Lower leg skin (tissue), 4 donors: ENCODE results near the gene NCBP3. TPM values are rescaled to one million over a fixed set of nuclear protein-coding genes. Genes with fewer than 3 reads are reported as not detected.

Experiments used
- DNase-seq, 2 donors: peaks; one replicate each; pipeline ENCODE4 v3.0.0-alpha.2; 2019; ENCODE audit warnings: low spot score in 2 of 2
- H3K4me3 ChIP-seq: fragments of 200-600 bp; sonication (generic); 2 replicates; pipeline ENCODE4 v1.5.1; 2017; ENCODE audit warnings: mild to moderate bottlenecking, low read depth; ENCODE audit not compliant: poor library complexity, severe bottlenecking
- CTCF ChIP-seq, 3 donors: fragments of 450-650 bp; IDR thresholded peaks; one replicate each; pipeline ENCODE4 v1.5.1; 2016; ENCODE audit warnings: antibody characterized with exemption in 3 of 3, mild to moderate bottlenecking in 3 of 3, moderate library complexity in 2 of 3
- POLR2A ChIP-seq, 2 donors: fragments of 450-650 bp; IDR thresholded peaks; one replicate each; pipeline ENCODE4 v1.6.1; 2016 to 2017; ENCODE audit warnings: antibody characterized with exemption in 2 of 2, mild to moderate bottlenecking in 1 of 2, moderate library complexity in 1 of 2
- WGBS, 2 donors: methylation state at CpG; one replicate each; pipeline ENCODE4 v1.1.5; 2018; 5-methylcytosine and 5-hydroxymethylcytosine counted together
- intact Hi-C: fragments of 100-400 bp; cut with DNase I; formaldehyde crosslinking; loops from one replicate; pipeline ENCODE4 v1.15.0; 2023; ENCODE audit warnings: low total_unique reads
- total RNA-seq, 4 donors: library from RNA; depleted of rRNA; stranded (reverse); fragments of >200 nt; gene quantifications; one replicate each; pipeline ENCODE4 v1.1.0, GENCODE V29; 2016

Gene NCBP3
- total RNA-seq, 4 donors from 2014 or later, result 21.6 to 24.4 (median 23.3) TPM

- intact Hi-C loops, result no loop called here
- 88 to 95% methylated on average over 4 of the region's 4 CpGs for WGBS, 2 donors
These were observed 39.9 kb upstream of the NCBP3 start for GRCh38 chr17:3885970-3886369.

GRCh38 chr17:3885271-3885670 is 39.2 kb upstream of the NCBP3 start:
- no peak overlapping the region for H3K4me3 ChIP-seq
- intact Hi-C loops, result no loop called here
- no peak for DNase-seq
- TF ChIP-seq POLR2A (IDR thresholded peaks at IDR 0.05) (no peak), CTCF (IDR thresholded peaks at IDR 0.05) (no peak)
- 69 to 78% methylated on average over 9 to 11 of the region's 14 CpGs for WGBS, 2 donors

More at GRCh38 chr17:3885970-3886369, 39.9 kb upstream of the NCBP3 start:
- H3K4me3 ChIP-seq, result no peak overlapping the region
- no peak for DNase-seq
- TF ChIP-seq POLR2A (IDR thresholded peaks at IDR 0.05), result no peak
- TF ChIP-seq CTCF (IDR thresholded peaks at IDR 0.05), result no peak

GRCh38 chr17:3884188-3884587 is 38.1 kb upstream of the NCBP3 start:
- intact Hi-C loops, result no loop called here
- H3K4me3 ChIP-seq, result no peak overlapping the region
- 86 to 91% methylated on average over 12 of the region's 12 CpGs for WGBS, 2 donors
- no peak for TF ChIP-seq CTCF (IDR thresholded peaks at IDR 0.05)
- no peak for TF ChIP-seq POLR2A (IDR thresholded peaks at IDR 0.05)
- no peak for DNase-seq

- intact Hi-C loops, result no loop called here
- WGBS, 2 donors, result 76 to 89% methylated on average over 4 of the region's 4 CpGs
- TF ChIP-seq POLR2A (IDR thresholded peaks at IDR 0.05), result no peak
- no peak for TF ChIP-seq CTCF (IDR thresholded peaks at IDR 0.05)
- no peak overlapping the region for H3K4me3 ChIP-seq
- DNase-seq, result no peak
These were observed 36.2 kb upstream of the NCBP3 start for GRCh38 chr17:3882276-3882675.

GRCh38 chr17:3880983-3881382 is 34.9 kb upstream of the NCBP3 start:
- TF ChIP-seq CTCF (IDR thresholded peaks at IDR 0.05) (no peak), POLR2A (IDR thresholded peaks at IDR 0.05) (no peak)
- intact Hi-C loops, result no loop called here
- WGBS, 2 donors, result 89 to 92% methylated on average over 7 of the region's 7 CpGs
- no peak overlapping the region for H3K4me3 ChIP-seq
- DNase-seq, result no peak
